C4-2B (cell line): Measurements from ENCODE around the gene SNPH.

Experiments used
- CTCF ChIP-seq: fragments of 450-650 bp; conservative IDR thresholded peaks from 2 replicates; pipeline ENCODE4 v1.5.1; 2017; ENCODE audit warnings: mild to moderate bottlenecking
- ZFX ChIP-seq: fragments of 450-650 bp; IDR thresholded peaks from 2 replicates; pipeline ENCODE4 v1.6.1; 2017

GRCh38 chr20:1337441-1337840, 71.3 kb downstream of the SNPH start:
- TF ChIP-seq CTCF, result no peak
- TF ChIP-seq ZFX, result no peak
